SK-N-MC (cell line): ENCODE data around the gene VPS37C.

ENCODE experiments used
- EZH2 ChIP-seq: fragments of 200-600 bp; sonication (generic); IDR thresholded peaks from one replicate; pipeline ENCODE4 v1.6.1; 2017; ENCODE audit warnings: antibody characterized with exemption
- POLR2AphosphoS5 ChIP-seq: IDR thresholded peaks from 2 replicates; pipeline ENCODE4 v1.6.1; 2012; ENCODE audit warnings: mild to moderate bottlenecking, low read depth, low read length, borderline replicate concordance

DNA sequence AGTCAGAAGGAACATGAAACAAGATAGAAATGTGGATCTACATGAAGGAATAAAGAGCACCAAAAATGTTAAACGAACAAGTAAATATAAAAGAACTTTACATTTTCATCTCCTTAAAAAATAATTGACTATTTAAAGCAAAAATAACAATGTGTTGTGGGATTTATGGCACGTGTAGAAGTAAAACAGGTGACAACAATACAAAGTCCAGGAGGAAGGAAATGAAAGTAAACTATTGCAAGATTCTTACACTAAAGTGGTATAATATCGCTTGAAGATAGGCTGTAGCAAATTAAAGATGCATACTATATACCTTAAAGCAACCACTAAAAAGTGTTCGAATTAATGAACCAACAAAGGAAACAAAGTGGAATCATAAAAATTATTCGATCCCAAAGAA is 5.5 kb downstream of the VPS37C start:
- no peak for TF ChIP-seq EZH2
- no peak for TF ChIP-seq POLR2AphosphoS5
